ENCODE measurements around the gene ROCK2. TPM values are rescaled to one million over a fixed set of nuclear protein-coding genes. Genes with fewer than 3 reads are reported as not detected.

Gene ROCK2
- total and polyA plus RNA-seq, 2 of the 13 experiments (the other 11 are each of a cell fraction or from before 2014, with no cell fraction given) = 38.1 to 119 TPM

DNA sequence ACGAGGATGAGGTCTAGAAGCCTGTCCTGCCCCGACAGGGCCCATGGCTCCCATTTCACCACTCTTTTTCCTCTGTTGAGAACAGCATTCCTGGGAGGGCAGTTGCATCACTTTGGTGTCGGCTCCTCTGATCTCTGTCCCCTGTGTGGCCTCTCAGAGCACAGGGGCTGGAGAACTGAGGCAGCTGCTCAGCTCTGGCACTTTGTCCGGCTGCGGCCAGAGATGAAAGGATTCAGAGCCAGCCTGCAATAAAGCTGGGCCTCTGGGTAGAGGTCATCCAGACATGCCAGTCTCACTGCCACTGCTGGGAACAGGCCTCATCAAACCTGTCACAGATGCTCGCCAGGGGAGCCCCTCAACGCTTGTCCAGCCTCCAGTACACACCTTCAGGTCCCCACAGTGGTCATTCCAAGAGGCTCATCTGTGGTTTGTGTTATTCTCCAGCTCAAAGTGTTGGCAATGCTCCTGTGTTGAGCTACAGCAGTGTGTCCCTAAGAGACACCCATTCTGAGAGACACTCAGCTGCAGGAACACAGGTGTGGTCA lies 13.1 kb upstream of the ROCK2 start (continued):
- TF ChIP-seq, protein P1, sequence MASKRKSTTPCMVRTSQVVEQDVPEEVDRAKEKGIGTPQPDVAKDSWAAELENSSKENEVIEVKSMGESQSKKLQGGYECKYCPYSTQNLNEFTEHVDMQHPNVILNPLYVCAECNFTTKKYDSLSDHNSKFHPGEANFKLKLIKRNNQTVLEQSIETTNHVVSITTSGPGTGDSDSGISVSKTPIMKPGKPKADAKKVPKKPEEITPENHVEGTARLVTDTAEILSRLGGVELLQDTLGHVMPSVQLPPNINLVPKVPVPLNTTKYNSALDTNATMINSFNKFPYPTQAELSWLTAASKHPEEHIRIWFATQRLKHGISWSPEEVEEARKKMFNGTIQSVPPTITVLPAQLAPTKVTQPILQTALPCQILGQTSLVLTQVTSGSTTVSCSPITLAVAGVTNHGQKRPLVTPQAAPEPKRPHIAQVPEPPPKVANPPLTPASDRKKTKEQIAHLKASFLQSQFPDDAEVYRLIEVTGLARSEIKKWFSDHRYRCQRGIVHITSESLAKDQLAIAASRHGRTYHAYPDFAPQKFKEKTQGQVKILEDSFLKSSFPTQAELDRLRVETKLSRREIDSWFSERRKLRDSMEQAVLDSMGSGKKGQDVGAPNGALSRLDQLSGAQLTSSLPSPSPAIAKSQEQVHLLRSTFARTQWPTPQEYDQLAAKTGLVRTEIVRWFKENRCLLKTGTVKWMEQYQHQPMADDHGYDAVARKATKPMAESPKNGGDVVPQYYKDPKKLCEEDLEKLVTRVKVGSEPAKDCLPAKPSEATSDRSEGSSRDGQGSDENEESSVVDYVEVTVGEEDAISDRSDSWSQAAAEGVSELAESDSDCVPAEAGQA (IDR thresholded peaks at IDR 0.05; ENCODE audit: low read depth) = peak; percentile 84
- TF ChIP-seq, protein P1 (CRISPR knock-in tag; IDR thresholded peaks at IDR 0.05; ENCODE audit: borderline replicate concordance) = peak; percentile 81; the same call in 1 of the 2 replicates
- peak; percentile 84; the same call in 1 of the 2 replicates for TF ChIP-seq RFXANK (CRISPR knock-in tag; IDR thresholded peaks at IDR 0.05)
- 0 out of 2 replicates have a peak, but pooled peaks have one; percentile 52 for TF ChIP-seq ATRX (CRISPR knock-in tag; IDR thresholded peaks at IDR 0.05; ENCODE audit: borderline replicate concordance)

DNA sequence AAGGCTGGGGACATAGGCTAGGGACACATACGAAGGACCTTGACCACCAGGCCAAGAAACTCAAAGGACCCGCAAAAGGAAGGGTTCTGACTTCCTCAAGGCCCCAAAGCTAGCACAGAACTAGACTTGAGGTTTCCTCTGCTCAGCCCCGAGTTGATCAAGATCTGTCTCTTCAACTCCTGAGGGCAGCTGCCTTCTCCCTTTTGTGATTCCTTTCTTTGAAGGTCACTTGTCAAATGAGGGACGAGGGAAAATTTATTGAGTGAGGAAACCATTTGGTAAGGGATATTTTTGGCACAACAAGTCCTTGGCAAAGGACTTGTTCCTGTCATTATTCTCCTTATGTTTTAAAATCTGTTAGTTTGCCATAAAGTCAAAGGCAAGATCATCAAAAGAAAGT lies 12.3 kb upstream of the ROCK2 start:
- in situ Hi-C loops (cut with HindIII; ENCODE audit: extremely low pct_ligation_motif_present, low pct_unique_long_range_greater_than_20kb) = no loop called here
- BruUV-seq (replicated peaks) = TSS peak; percentile 21
- Histone ChIP-seq H4K20me1 (ENCODE audit: insufficient read depth, low read length) (no peaks in the 10 kb centered on the region), H3K36me3 (replicated peaks in 1 of 2; ENCODE audit: control insufficient read depth in 1 of 2, insufficient read depth in 2 of 2, low read length in 2 of 2) (peaks cover 0 to 14% of the 10 kb centered on the region in 2 experiments; a peak in 4 of 5 replicates), H3K9me3 (ENCODE audit: low read length) (no peaks in the 10 kb centered on the region), H3K27me3 (ENCODE audit: control insufficient read depth in 1 of 2, insufficient read depth in 2 of 2, low read length in 2 of 2) (no peaks in the 10 kb centered on the region), H2AFZ (ENCODE audit: low read length) (no peak overlapping the region), H3K27ac (ENCODE audit: extremely low read length, insufficient read depth, low read length) (peak overlapping the region; percentile 93), H3K4me2 (ENCODE audit: low read depth, low read length) (peak overlapping the region; percentile 3; the same call in 1 of the 2 replicates), H3K9ac (ENCODE audit: insufficient read depth, low read depth, low read length) (peak overlapping the region; percentile 74), H3K4me3 (replicated peaks in 1 of 3; ENCODE audit: insufficient read depth in 1 of 3, low read depth in 2 of 3, low read length in 3 of 3) (no peak overlapping the region), H3K79me2 (ENCODE audit: insufficient read depth, low read length) (peaks cover 56% of the 10 kb centered on the region), H3K4me1 (ENCODE audit: insufficient read depth, low read length) (peaks cover 95% of the 10 kb centered on the region)
- DNase-seq (ENCODE audit: low spot score) (no peak), ATAC-seq (no peak), FAIRE-seq (no peak)
- no peak for TF ChIP-seq ZBTB21 (CRISPR knock-in tag; IDR thresholded peaks at IDR 0.05)
- no peak for TF ChIP-seq RCOR2 (CRISPR knock-in tag; IDR thresholded peaks at IDR 0.05)
- TF ChIP-seq ZNF619 (CRISPR knock-in tag; IDR thresholded peaks at IDR 0.05) = no peak
- TF ChIP-seq RBFOX2 (IDR thresholded peaks at IDR 0.05; ENCODE audit: low read depth, low read length) = 0 out of 2 replicates have a peak, but pooled peaks have one; percentile 26
- POLR2A ChIA-PET = interaction anchor here (0.8 to 9.7 kb wide), 11 partner anchors 8 to 149 kb away, joined by 3 to 465 read pairs (median 11); partner anchors contain the start of genes E2F6 and ROCK2
- 71% methylated on average over 4 of the region's 4 CpGs for WGBS (ENCODE audit: low lambda C conversion rate)
- CTCF ChIA-PET (ENCODE audit: low intra/inter-chr PET ratio, low total read pairs) = interaction anchor here (2.0 kb wide), 1 partner anchor 11 kb away, joined by 5 read pairs; the partner anchor contains the start of gene ROCK2
- intact Hi-C loops (cut with micrococcal nuclease; ENCODE audit: unreplicated experiment) = loop anchor here (1.0 kb wide), 1 partner anchor 9 kb away; no protein-coding TSS in a partner anchor

Measured in HepG2 (cell line).